Measurements from ENCODE around the gene LPIN3. TPM values are rescaled to one million over a fixed set of nuclear protein-coding genes. Genes with fewer than 3 reads are reported as not detected.

LPIN3 gene
- total and polyA plus RNA-seq, 2 of the 8 experiments (the other 6 are each of a cell fraction or from before 2014, with no cell fraction given) = 3.7 to 3.9 TPM

DNA sequence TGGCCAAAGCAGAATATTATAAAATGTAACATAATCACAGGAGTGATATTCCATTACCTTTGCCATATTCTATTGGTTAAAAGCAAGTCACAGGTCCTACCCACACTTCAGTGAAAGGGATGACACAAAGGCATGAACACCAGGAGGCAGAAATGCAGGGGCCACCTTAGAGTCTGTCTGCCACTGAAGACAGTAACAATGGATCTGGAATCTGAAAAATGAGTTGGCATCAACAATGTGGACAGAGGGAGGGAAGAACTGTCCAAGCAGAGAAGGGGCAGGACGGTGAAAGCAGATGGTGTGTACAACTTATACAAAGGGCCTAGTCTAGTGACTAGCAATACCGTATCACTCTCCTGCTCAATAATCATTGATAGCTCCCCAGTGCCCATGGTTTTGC, 6.6 kb upstream of the LPIN3 start (continued):
- TF ChIP-seq, protein P1, sequence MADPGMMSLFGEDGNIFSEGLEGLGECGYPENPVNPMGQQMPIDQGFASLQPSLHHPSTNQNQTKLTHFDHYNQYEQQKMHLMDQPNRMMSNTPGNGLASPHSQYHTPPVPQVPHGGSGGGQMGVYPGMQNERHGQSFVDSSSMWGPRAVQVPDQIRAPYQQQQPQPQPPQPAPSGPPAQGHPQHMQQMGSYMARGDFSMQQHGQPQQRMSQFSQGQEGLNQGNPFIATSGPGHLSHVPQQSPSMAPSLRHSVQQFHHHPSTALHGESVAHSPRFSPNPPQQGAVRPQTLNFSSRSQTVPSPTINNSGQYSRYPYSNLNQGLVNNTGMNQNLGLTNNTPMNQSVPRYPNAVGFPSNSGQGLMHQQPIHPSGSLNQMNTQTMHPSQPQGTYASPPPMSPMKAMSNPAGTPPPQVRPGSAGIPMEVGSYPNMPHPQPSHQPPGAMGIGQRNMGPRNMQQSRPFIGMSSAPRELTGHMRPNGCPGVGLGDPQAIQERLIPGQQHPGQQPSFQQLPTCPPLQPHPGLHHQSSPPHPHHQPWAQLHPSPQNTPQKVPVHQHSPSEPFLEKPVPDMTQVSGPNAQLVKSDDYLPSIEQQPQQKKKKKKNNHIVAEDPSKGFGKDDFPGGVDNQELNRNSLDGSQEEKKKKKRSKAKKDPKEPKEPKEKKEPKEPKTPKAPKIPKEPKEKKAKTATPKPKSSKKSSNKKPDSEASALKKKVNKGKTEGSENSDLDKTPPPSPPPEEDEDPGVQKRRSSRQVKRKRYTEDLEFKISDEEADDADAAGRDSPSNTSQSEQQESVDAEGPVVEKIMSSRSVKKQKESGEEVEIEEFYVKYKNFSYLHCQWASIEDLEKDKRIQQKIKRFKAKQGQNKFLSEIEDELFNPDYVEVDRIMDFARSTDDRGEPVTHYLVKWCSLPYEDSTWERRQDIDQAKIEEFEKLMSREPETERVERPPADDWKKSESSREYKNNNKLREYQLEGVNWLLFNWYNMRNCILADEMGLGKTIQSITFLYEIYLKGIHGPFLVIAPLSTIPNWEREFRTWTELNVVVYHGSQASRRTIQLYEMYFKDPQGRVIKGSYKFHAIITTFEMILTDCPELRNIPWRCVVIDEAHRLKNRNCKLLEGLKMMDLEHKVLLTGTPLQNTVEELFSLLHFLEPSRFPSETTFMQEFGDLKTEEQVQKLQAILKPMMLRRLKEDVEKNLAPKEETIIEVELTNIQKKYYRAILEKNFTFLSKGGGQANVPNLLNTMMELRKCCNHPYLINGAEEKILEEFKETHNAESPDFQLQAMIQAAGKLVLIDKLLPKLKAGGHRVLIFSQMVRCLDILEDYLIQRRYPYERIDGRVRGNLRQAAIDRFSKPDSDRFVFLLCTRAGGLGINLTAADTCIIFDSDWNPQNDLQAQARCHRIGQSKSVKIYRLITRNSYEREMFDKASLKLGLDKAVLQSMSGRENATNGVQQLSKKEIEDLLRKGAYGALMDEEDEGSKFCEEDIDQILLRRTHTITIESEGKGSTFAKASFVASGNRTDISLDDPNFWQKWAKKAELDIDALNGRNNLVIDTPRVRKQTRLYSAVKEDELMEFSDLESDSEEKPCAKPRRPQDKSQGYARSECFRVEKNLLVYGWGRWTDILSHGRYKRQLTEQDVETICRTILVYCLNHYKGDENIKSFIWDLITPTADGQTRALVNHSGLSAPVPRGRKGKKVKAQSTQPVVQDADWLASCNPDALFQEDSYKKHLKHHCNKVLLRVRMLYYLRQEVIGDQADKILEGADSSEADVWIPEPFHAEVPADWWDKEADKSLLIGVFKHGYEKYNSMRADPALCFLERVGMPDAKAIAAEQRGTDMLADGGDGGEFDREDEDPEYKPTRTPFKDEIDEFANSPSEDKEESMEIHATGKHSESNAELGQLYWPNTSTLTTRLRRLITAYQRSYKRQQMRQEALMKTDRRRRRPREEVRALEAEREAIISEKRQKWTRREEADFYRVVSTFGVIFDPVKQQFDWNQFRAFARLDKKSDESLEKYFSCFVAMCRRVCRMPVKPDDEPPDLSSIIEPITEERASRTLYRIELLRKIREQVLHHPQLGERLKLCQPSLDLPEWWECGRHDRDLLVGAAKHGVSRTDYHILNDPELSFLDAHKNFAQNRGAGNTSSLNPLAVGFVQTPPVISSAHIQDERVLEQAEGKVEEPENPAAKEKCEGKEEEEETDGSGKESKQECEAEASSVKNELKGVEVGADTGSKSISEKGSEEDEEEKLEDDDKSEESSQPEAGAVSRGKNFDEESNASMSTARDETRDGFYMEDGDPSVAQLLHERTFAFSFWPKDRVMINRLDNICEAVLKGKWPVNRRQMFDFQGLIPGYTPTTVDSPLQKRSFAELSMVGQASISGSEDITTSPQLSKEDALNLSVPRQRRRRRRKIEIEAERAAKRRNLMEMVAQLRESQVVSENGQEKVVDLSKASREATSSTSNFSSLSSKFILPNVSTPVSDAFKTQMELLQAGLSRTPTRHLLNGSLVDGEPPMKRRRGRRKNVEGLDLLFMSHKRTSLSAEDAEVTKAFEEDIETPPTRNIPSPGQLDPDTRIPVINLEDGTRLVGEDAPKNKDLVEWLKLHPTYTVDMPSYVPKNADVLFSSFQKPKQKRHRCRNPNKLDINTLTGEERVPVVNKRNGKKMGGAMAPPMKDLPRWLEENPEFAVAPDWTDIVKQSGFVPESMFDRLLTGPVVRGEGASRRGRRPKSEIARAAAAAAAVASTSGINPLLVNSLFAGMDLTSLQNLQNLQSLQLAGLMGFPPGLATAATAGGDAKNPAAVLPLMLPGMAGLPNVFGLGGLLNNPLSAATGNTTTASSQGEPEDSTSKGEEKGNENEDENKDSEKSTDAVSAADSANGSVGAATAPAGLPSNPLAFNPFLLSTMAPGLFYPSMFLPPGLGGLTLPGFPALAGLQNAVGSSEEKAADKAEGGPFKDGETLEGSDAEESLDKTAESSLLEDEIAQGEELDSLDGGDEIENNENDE (IDR thresholded peaks at IDR 0.05; ENCODE audit: insufficient replicate concordance, low read length) = no peak
- TF ChIP-seq CBX8 (IDR thresholded peaks at IDR 0.05; ENCODE audit: borderline replicate concordance, low read depth, low read length) = no peak
- no peak for TF ChIP-seq SAP30 (IDR thresholded peaks at IDR 0.05; ENCODE audit: insufficient read depth, insufficient replicate concordance, low read length)
- TF ChIP-seq BRCA1 (IDR thresholded peaks at IDR 0.05; ENCODE audit: low read depth, low read length) = no peak
- TF ChIP-seq TEAD4 (IDR thresholded peaks at IDR 0.05; ENCODE audit: low read depth, low read length) = no peak
- no peak for TF ChIP-seq PHF8 (conservative IDR thresholded peaks at IDR 0.05; ENCODE audit: low read depth, low read length)
- TF ChIP-seq RBBP5 (IDR thresholded peaks at IDR 0.05; ENCODE audit: borderline replicate concordance, low read depth, low read length) = no peak

Data from H1 (cell line).